NCI-H2171 treated with DMSO at 0.1 percent for 48 hours (cell line): Measurements from ENCODE around the gene RNF34.

Experiments
- DNase-seq: peaks from one replicate; lab custom pipeline; 2025; lab: John Stamatoyannopoulos, UW

RNF34 gene

DNA sequence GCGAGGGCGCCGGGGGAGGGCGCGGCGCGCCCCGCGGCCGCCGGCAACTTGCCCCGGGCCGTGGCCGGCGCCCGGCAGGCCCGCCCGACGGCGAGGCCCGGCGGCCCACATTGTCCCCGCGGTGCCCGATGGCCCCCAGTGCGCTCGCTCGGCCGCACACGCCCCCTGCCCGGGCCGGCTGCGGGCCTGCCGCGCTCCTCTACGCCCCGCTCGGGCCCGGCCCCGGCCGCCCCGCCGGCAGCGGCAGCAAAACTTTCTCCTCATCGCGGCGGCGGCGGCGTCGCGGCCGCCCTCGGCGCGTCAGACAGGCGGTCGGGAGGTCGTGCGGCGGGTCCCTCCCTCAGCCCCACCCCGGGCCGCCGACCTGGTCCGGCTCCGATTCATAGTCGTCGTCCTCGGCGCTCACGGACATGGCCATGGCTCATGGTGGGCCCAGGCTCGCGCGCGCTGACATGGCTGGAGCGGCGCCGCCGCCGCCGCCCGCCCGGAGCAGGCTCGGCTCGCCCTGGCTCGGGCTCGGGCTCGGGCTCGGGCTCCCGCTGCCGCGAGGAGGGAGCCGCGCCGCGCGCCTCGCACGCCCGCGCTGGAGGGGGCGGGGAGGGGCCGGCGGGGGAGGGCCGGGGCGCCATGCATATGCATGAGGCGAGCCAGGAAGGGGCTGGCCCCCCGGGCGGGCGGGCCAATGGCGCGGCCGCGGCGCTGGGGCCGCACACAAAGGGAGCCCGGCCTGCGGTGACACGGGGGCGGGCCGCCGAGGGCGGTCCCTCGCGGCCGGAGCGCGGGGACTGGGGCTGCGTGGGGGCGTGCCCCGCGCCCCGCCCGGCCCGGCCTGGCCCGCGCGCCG, 67.1 kb downstream of the RNF34 start:
- DNase-seq = peak; percentile 77

DNA sequence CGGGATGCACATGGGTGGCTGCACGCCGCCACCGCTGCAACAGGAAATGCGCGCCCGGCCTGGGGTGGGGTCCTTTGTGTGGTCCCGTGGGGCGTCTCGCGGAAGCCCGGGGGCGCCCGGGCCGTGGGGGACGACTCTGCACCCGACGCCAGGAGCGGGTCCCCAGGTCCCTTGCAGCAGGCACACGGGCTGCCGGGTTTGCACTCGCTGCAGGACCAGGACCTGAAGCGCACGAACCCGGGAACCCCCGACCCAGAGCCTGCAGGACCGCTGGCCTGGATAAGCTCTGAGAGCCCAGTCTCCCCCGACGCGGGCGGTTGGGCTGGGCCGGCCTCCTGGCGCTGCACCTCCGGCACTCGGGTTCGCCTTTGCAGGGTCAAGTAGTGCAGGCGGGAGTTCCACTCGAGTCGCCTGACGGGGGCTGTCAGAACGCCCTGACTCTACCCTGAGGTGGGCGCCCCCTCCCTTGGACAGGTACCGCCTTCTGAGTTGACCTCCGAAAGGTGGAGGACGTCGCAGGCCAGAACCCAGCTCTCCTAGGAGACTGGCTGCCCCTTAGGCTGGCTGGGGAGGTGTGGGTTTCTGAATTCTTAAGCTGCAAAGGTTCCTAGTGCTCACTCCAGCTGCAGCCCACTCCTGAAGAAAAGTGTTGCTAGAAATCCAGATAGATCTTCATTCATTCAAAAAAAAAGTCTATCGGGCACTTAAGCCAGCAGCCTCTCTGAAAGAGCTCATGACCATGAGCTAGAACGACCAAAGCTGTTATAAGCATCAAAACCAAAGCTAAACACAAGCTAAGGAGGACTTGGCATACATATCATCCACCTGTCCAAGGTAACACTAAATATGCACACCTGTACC, 68.0 kb downstream of the RNF34 start:
- peak; percentile 22 for DNase-seq

DNA sequence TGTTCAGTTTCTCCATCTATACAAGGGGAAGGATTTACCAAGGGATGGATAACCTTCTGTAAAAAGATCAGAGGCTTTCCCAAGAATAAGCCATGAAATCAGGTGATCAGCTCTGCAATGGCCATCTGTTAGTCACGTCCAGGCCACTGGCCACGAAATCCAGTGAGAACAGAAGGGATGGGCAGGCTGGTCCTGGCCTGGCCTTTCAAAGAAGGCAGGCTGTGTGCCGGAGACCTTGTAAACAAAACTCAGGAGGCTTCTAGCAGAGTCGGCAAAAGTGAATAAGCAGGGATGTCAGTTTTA, 68.5 kb downstream of the RNF34 start:
- DNase-seq = no peak

DNA sequence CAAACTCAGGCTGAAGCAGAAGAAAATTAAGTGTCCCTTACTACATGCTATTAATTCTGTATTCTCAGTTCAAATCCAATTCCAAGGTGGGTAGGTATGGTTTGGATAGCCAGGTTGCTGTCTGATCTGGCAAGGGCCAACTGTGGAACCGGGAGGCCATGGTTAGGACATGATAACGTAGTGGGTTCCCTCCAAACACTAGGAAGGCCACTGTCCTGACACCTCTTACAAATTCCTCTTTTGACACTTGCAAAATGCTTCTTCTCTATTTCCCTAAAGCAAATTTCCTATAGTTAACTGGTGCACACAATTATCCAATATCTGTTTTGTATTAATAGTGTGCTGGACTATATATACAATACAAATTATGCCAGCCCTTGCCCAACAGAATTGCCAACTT, 70.8 kb downstream of the RNF34 start:
- DNase-seq = no peak

DNA sequence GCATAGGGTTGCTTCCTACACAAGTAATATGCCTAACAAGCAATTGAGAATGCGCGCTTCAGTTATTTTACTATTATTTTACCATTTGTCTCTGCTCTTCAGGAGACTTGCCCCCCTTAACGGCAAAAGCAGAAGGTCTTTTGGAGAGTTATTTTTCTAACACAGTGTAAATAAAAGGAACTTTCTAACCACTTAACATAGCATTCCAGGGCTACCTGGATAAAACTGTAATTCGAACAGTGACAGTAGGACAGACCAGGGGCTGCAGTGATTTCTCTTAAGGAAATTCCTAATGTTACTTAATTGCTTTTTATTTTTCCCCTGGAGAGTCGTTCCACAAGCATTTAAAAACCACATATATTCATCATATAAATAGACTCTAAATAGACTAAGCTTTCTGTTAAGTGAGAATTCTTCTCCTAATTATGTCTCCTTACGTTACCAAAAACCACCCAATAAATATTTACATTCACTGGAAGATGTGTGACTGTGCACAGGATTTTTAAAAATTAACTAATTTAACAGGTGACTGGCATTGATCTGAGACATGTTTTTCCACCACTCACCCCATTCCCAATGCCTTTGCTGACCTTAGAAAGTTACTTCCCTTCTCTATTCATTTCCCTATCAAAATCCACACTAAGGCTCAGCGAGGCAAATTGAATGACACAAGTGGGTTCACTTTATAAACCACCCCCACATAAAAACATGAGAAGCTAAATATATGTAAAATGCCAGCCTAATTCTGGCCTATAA, 72.4 kb downstream of the RNF34 start:
- DNase-seq = peak; percentile 28
